HEK293 (cell line): ENCODE data around the gene FAM174A.

Experiments used
- HOXA7 ChIP-seq: sonication (generic); formaldehyde crosslinking; IDR thresholded peaks from 2 replicates; pipeline ENCODE4 v1.8.1; 2022; ENCODE audit warnings: missing genetic modification reagents, borderline replicate concordance
- ZFP37 ChIP-seq: fragments of 450-650 bp; formaldehyde crosslinking; IDR thresholded peaks from 2 replicates; pipeline ENCODE4 v1.5.1; 2016; ENCODE audit warnings: missing biosample characterization, missing genetic modification characterization
- ZNF311 ChIP-seq: fragments of 450-650 bp; formaldehyde crosslinking; IDR thresholded peaks from 2 replicates; pipeline ENCODE4 v1.5.1; 2017; ENCODE audit warnings: missing biosample characterization, missing genetic modification characterization, borderline replicate concordance
- TF ChIP-seq, protein P1 (sequence below): fragments of 450-650 bp; formaldehyde crosslinking; IDR thresholded peaks from 2 replicates; pipeline ENCODE4 v1.5.1; 2017; ENCODE audit warnings: missing biosample characterization, missing genetic modification characterization
- TF ChIP-seq, protein P2 (sequence below): fragments of 450-650 bp; formaldehyde crosslinking; IDR thresholded peaks from 2 replicates; pipeline ENCODE4 v1.5.1; 2016; ENCODE audit warnings: missing biosample characterization, missing genetic modification characterization
- TF ChIP-seq, protein P3 (sequence below): fragments of 450-650 bp; formaldehyde crosslinking; IDR thresholded peaks from 2 replicates; pipeline ENCODE4 v1.5.1; 2016; ENCODE audit warnings: missing biosample characterization, missing genetic modification characterization
- TF ChIP-seq, protein P4 (sequence below): fragments of 450-650 bp; formaldehyde crosslinking; conservative IDR thresholded peaks from 2 replicates; pipeline ENCODE4 v1.5.1; 2016; ENCODE audit warnings: low read depth, missing biosample characterization, missing genetic modification characterization

DNA sequence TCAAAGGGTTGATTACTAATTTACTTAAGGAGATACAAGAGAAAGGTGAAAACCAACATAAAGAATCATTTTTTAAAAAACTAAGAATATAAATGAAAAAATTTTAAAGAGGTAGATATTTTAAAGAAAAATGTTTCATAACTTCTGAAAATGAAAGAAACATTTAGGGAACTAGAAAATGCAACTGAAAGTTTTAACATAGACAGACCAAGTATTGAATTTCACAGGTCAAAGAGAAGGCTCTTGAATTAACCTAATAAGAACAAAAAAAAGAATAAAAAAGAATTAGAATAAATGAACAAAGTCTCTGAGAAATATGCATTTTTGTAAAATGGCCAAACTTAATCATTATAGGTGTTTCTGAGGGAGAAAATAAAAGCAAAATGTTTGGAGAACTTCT, 16.1 kb upstream of the FAM174A start:
- TF ChIP-seq HOXA7 (CRISPR knock-in tag): no peak
- TF ChIP-seq, protein P1, sequence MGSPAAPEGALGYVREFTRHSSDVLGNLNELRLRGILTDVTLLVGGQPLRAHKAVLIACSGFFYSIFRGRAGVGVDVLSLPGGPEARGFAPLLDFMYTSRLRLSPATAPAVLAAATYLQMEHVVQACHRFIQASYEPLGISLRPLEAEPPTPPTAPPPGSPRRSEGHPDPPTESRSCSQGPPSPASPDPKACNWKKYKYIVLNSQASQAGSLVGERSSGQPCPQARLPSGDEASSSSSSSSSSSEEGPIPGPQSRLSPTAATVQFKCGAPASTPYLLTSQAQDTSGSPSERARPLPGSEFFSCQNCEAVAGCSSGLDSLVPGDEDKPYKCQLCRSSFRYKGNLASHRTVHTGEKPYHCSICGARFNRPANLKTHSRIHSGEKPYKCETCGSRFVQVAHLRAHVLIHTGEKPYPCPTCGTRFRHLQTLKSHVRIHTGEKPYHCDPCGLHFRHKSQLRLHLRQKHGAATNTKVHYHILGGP (tag by site-specific recombination): no peak
- TF ChIP-seq, protein P2, sequence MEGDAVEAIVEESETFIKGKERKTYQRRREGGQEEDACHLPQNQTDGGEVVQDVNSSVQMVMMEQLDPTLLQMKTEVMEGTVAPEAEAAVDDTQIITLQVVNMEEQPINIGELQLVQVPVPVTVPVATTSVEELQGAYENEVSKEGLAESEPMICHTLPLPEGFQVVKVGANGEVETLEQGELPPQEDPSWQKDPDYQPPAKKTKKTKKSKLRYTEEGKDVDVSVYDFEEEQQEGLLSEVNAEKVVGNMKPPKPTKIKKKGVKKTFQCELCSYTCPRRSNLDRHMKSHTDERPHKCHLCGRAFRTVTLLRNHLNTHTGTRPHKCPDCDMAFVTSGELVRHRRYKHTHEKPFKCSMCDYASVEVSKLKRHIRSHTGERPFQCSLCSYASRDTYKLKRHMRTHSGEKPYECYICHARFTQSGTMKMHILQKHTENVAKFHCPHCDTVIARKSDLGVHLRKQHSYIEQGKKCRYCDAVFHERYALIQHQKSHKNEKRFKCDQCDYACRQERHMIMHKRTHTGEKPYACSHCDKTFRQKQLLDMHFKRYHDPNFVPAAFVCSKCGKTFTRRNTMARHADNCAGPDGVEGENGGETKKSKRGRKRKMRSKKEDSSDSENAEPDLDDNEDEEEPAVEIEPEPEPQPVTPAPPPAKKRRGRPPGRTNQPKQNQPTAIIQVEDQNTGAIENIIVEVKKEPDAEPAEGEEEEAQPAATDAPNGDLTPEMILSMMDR (tag by site-specific recombination): no peak
- no peak for TF ChIP-seq ZNF311 (tag by site-specific recombination)
- TF ChIP-seq, protein P3, sequence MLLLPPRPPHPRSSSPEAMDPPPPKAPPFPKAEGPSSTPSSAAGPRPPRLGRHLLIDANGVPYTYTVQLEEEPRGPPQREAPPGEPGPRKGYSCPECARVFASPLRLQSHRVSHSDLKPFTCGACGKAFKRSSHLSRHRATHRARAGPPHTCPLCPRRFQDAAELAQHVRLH: no peak
- TF ChIP-seq, protein P4, sequence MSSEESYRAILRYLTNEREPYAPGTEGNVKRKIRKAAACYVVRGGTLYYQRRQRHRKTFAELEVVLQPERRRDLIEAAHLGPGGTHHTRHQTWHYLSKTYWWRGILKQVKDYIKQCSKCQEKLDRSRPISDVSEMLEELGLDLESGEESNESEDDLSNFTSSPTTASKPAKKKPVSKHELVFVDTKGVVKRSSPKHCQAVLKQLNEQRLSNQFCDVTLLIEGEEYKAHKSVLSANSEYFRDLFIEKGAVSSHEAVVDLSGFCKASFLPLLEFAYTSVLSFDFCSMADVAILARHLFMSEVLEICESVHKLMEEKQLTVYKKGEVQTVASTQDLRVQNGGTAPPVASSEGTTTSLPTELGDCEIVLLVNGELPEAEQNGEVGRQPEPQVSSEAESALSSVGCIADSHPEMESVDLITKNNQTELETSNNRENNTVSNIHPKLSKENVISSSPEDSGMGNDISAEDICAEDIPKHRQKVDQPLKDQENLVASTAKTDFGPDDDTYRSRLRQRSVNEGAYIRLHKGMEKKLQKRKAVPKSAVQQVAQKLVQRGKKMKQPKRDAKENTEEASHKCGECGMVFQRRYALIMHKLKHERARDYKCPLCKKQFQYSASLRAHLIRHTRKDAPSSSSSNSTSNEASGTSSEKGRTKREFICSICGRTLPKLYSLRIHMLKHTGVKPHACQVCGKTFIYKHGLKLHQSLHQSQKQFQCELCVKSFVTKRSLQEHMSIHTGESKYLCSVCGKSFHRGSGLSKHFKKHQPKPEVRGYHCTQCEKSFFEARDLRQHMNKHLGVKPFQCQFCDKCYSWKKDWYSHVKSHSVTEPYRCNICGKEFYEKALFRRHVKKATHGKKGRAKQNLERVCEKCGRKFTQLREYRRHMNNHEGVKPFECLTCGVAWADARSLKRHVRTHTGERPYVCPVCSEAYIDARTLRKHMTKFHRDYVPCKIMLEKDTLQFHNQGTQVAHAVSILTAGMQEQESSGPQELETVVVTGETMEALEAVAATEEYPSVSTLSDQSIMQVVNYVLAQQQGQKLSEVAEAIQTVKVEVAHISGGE (tag by site-specific recombination): no peak
- no peak for TF ChIP-seq ZFP37 (tag by site-specific recombination)
